NCI-H446 (cell line): ENCODE data around the gene AGPS.

Experiments
- DNase-seq, 2 experiments: peaks; one replicate each; lab custom pipeline; 2025; lab: John Stamatoyannopoulos, UW

Gene AGPS

DNA sequence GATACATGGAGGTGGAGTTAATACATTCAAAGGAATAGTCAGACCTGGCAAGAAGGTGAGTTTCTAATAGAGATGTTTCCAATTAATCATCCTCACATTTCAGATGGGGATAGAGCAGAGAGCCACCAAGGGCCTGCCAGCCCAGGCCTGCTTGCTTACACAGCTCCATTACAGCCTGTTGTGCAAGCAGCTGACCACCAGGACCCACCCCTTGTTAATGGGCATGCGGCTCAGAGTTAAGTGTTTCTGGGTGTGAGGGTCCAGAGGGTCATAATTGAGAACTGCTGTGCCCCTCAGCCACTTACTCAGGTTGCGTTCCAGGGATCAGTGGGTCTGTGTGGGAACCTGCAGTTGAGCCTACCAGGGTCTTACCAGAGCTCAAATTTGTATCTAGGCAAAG, 199.8 kb downstream of the AGPS start:
- no peak for DNase-seq

DNA sequence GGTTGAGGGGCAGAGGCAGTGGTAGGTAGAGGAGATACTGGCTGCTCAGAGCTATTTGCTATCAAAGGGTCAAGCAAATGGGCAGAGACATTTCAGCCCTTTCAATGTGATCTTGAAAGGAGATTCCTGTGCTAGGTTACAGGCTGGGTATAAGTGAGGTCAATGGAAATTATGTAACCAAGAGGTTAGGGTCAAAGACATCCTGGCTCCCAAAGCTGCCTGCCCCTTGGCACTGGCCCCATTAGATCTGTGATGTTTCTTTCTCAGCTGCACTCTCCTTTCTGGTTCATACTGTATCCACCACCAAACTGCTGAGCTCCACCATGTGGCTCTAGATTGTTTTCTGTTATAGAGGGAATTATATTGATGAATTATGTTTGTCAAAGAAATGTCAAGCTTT, 200.4 kb downstream of the AGPS start:
- DNase-seq = no peak

DNA sequence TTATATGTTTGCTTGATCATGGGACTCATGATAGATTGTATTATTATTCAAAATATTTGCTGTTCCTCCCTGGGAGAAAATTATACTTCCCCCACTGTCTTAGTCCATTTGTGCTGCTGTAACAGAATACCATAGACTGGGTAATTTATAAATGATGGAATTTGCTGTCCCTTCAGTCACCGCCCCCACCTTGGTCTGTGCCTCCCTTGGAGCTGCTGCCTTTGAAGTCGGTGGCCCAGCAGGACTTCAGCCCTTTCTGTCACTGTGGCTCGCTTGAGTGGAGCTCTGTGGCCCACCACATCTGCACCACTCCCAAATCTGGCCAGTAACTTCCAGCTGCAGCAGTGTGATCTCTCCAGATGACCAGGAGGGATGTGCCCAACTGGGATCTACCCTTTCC, 200.8 kb downstream of the AGPS start:
- no peak for DNase-seq
